Tibial nerve (tissue), 4 donors: ENCODE data around the gene RGS7. TPM values are rescaled to one million over a fixed set of nuclear protein-coding genes. Genes with fewer than 3 reads are reported as not detected.
"Not testable (repeated sequence)": the region's sequence is repeated elsewhere in the genome, so short reads cannot be mapped to it uniquely, and the experiment has no call there.

ENCODE experiments used
- DNase-seq, 2 donors: peaks; one replicate each; pipeline ENCODE4 v3.0.0-alpha.2; 2019; ENCODE audit warnings: low spot score in 2 of 2
- H3K27ac ChIP-seq, 4 donors: fragments of 200-600 bp; sonication (generic) in 3 of 4; one replicate each; pipeline ENCODE4 v1.5.1; 2017 to 2019; ENCODE audit warnings: mild to moderate bottlenecking in 1 of 4
- H3K27me3 ChIP-seq, 2 donors: fragments of 200-600 bp; sonication (generic) in 1 of 2; one replicate each; pipeline versions ENCODE4 v1.5.1 to v1.6.0; 2017 to 2019
- H3K36me3 ChIP-seq, 3 donors: fragments of 200-600 bp; sonication (generic); one replicate each; pipeline ENCODE4 v1.5.1; 2018 to 2019
- H3K4me1 ChIP-seq, 4 donors: fragments of 200-600 bp; sonication (generic) in 3 of 4; one replicate each; pipeline ENCODE4 v1.5.1; 2017 to 2019
- H3K4me3 ChIP-seq, 4 donors: fragments of 200-600 bp; sonication (generic) in 3 of 4; one replicate each; pipeline ENCODE4 v1.5.1; 2017 to 2019; ENCODE audit warnings: mild to moderate bottlenecking in 1 of 4, moderate library complexity in 1 of 4
- H3K9me3 ChIP-seq, 4 donors: fragments of 200-600 bp; sonication (generic) in 3 of 4; one replicate each; pipeline ENCODE4 v1.5.1; 2017 to 2019
- EP300 ChIP-seq, 2 donors: sonication (generic); formaldehyde crosslinking; IDR thresholded peaks; one replicate each; pipeline ENCODE4 v1.6.1; 2017; ENCODE audit warnings: antibody characterized with exemption in 2 of 2, mild to moderate bottlenecking in 1 of 2
- POLR2A ChIP-seq, 2 donors: fragments of 450-650 bp; IDR thresholded peaks; one replicate each; pipeline ENCODE4 v1.6.1; 2017; ENCODE audit warnings: antibody characterized with exemption in 2 of 2, mild to moderate bottlenecking in 2 of 2, moderate library complexity in 2 of 2
- WGBS, 2 donors: methylation state at CpG; one replicate each; pipeline ENCODE4 v1.1.5; 2018; 5-methylcytosine and 5-hydroxymethylcytosine counted together
- total RNA-seq, 4 donors: library from RNA; depleted of rRNA; stranded (reverse); fragments of >200 nt; gene quantifications; one replicate each; pipeline ENCODE4 v1.1.0, GENCODE V29; 2016
- TF ChIP-seq, protein P1 (sequence below), 5 experiments: fragments of 200-600 bp in 3 of 5; fragments of 450-650 bp in 2 of 5; sonication (generic) in 3 of 5; IDR thresholded peaks; one replicate each; pipeline ENCODE4 v1.5.1; 2016 to 2019; ENCODE audit warnings: antibody characterized with exemption in 5 of 5, mild to moderate bottlenecking in 3 of 5, moderate library complexity in 2 of 5

Gene RGS7
- total RNA-seq, 4 donors from 2014 or later: 0.39 to 1.5 (median 1.0) TPM; not detected in 1

DNA sequence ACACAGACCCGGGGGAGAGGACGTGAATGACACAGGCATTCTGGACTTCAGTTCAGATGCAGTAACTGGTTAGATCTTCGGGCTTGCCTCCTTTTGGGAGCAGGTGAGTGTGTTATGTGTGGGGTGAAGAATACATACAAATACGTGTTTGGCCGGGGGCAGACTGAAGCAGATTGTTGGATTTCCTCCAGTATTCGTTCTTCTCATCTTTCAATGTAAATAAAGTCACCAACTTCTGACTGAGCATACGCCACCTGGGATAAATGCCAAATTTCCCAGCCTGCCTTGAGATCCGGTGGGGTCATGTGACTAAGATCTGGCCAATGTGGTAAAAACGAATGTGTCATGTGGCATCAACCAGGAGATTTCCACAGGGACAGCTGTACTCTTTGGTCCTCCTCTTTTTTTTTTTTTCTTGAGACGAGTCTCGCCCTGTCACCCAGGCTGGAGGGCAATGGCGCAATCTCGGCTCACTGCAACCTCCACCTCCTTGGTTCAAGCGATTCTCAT is 189.8 kb downstream of the RGS7 start:
- WGBS, 2 donors: 85 to 91% methylated on average over 14 of the region's 14 CpGs
- Histone ChIP-seq H3K9me3 (no peaks in the 10 kb centered on the region), H3K27me3 (no peaks in the 10 kb centered on the region), H3K4me3 (no peak overlapping the region), H3K27ac (no peak overlapping the region), H3K4me1 (peaks cover 0 to under 1% (median 0%) of the 10 kb centered on the region in 4 donors), H3K36me3 (no peaks in the 10 kb centered on the region)
- TF ChIP-seq, protein P1, sequence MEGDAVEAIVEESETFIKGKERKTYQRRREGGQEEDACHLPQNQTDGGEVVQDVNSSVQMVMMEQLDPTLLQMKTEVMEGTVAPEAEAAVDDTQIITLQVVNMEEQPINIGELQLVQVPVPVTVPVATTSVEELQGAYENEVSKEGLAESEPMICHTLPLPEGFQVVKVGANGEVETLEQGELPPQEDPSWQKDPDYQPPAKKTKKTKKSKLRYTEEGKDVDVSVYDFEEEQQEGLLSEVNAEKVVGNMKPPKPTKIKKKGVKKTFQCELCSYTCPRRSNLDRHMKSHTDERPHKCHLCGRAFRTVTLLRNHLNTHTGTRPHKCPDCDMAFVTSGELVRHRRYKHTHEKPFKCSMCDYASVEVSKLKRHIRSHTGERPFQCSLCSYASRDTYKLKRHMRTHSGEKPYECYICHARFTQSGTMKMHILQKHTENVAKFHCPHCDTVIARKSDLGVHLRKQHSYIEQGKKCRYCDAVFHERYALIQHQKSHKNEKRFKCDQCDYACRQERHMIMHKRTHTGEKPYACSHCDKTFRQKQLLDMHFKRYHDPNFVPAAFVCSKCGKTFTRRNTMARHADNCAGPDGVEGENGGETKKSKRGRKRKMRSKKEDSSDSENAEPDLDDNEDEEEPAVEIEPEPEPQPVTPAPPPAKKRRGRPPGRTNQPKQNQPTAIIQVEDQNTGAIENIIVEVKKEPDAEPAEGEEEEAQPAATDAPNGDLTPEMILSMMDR (IDR thresholded peaks at IDR 0.05): no peak
- TF ChIP-seq EP300 (IDR thresholded peaks at IDR 0.05): no peak
- TF ChIP-seq POLR2A (IDR thresholded peaks at IDR 0.05): no peak
- DNase-seq: no peak

DNA sequence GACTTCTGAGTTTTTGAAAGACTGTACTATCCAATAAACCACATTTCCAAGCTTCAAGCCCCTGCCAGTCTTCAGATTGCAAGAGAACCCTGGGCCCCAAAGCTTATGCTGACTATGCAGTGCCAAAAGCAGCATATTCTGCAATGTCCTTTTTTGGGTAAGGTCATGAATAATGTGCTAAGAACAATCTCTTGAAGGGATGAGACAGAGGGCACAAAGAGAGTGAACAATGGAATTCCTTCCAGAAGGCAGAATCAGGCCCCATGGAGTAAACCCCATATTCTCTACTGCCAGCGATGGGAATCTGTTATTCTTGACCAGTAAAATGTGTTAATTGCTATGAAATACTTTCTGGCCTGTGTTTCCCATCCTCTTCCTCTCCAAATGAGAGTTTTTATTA is 190.4 kb downstream of the RGS7 start:
- Histone ChIP-seq H3K36me3 (no peaks in the 10 kb centered on the region), H3K9me3 (no peaks in the 10 kb centered on the region), H3K27ac (no peak overlapping the region), H3K4me1 (no peaks in the 10 kb centered on the region), H3K4me3 (no peak overlapping the region), H3K27me3 (no peaks in the 10 kb centered on the region)
- TF ChIP-seq POLR2A (IDR thresholded peaks at IDR 0.05) (no peak), EP300 (IDR thresholded peaks at IDR 0.05) (no peak)
- TF ChIP-seq, protein P1 (IDR thresholded peaks at IDR 0.05): no peak
- WGBS, 2 donors: 50 to 52% methylated on average over 1 of the region's 1 CpG
- DNase-seq: no peak

DNA sequence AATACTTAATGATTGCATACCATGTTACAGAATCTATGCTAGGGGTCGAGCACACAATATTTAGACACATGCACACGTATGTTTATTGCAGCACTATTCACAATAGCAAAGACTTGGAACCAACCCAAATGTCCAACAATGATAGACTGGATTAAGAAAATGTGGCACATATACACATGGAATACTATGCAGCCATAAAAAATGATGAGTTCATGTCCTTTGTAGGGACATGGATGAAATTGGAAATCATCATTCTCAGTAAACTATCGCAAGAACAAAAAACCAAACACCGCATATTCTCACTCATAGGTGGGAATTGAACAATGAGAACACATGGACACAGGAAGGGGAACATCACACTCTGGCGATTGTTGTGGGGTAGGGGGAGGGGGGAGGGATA is 191.7 kb downstream of the RGS7 start:
- H3K4me3 ChIP-seq, DNase-seq, H3K27ac ChIP-seq, H3K36me3 ChIP-seq, H3K4me1 ChIP-seq, H3K9me3 ChIP-seq, H3K27me3 ChIP-seq: not testable (repeated sequence)
- WGBS, 2 donors: 85 to 94% methylated on average over 4 to 5 of the region's 5 CpGs

DNA sequence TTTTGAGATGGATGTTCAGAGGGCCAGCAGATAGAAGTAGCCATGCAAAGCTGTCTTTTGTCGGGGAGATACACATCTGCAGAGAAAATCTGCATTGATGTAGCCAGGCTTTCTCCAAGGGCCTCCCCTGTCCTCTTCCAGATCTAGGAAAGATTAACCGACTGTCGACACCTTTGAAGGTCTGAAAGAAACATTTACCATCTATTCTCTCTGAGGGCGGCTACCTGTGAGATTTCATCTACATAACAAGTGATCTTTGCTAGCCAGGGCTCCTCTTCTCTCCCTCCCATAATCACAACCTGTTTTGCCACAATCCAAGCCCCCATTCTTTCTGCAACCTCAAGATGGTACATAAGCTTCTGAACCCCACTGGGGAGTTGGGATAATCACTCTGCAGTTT is 193.6 kb downstream of the RGS7 start:
- Histone ChIP-seq H3K27me3 (no peaks in the 10 kb centered on the region), H3K4me3 (no peak overlapping the region), H3K27ac (no peak overlapping the region), H3K36me3 (no peaks in the 10 kb centered on the region), H3K9me3 (no peaks in the 10 kb centered on the region), H3K4me1 (no peaks in the 10 kb centered on the region)
- WGBS, 2 donors: 30 to 39% methylated on average over 4 of the region's 4 CpGs
- TF ChIP-seq, protein P1 (IDR thresholded peaks at IDR 0.05): no peak
- TF ChIP-seq EP300 (IDR thresholded peaks at IDR 0.05) (no peak), POLR2A (IDR thresholded peaks at IDR 0.05) (no peak)
- DNase-seq: no peak

DNA sequence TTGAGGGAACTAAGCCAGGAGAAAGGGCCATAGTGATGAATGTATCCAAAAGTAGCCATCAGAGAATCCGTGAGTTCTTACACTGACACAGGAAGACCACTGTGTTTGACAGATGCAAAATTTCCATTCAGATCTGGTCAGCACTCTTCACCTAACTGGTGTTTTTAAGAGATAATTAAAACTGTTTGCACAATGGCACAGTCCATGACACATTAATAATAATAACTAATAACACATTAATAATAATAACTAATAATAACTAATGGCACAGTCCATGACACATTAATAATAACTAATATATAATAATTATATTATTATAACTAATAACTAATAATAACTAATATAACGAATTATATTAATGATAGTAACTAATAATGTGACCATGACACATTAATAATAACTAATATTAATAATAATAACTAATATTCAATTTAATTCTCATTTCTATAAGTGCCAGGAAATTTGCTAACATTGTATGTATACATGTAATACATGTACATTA is 195.8 kb downstream of the RGS7 start:
- Histone ChIP-seq H3K9me3 (no peaks in the 10 kb centered on the region), H3K4me3 (no peak overlapping the region), H3K4me1 (no peaks in the 10 kb centered on the region), H3K36me3 (no peaks in the 10 kb centered on the region), H3K27ac (no peak overlapping the region), H3K27me3 (no peaks in the 10 kb centered on the region)
- 71 to 74% methylated on average over 2 of the region's 2 CpGs for WGBS, 2 donors
- no peak for DNase-seq
- no peak for TF ChIP-seq POLR2A (IDR thresholded peaks at IDR 0.05)
- no peak for TF ChIP-seq EP300 (IDR thresholded peaks at IDR 0.05)
- TF ChIP-seq, protein P1 (IDR thresholded peaks at IDR 0.05): no peak

DNA sequence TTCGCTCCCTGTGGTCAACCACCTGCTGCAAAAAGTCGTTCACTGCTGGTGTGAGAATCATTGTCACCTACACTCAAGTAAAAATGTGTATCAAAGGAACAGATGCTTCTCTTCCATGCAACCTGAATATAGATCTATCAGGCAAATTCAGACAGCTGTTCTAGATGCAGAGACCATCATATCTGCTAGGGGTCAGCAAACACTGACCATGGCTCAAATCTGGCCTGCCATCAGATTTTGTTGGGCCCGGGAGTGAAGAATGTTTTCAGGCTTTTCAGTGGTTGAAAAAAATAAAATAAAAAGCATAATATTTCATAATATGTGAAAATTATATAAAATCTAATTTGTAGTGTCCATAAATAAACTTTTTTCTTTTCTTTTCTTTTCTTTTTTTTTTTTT is 199.6 kb downstream of the RGS7 start:
- H3K9me3 ChIP-seq: no peaks in the 10 kb centered on the region
- no peak overlapping the region for H3K4me3 ChIP-seq
- no peaks in the 10 kb centered on the region for H3K36me3 ChIP-seq
- H3K27ac ChIP-seq: no peak overlapping the region
- WGBS, 2 donors: 81 to 86% methylated on average over 3 of the region's 3 CpGs
- no peak for TF ChIP-seq EP300 (IDR thresholded peaks at IDR 0.05)
- TF ChIP-seq, protein P1 (IDR thresholded peaks at IDR 0.05): no peak
- no peak for TF ChIP-seq POLR2A (IDR thresholded peaks at IDR 0.05)
- no peaks in the 10 kb centered on the region for H3K27me3 ChIP-seq
- no peaks in the 10 kb centered on the region for H3K4me1 ChIP-seq
- no peak for DNase-seq
